ENCODE measurements around the gene ITGB1BP1. TPM values are rescaled to one million over a fixed set of nuclear protein-coding genes. Genes with fewer than 3 reads are reported as not detected.

ITGB1BP1 gene
- total and polyA plus RNA-seq, 4 donors = 52.7 to 148 (median 94.4) TPM

- no peaks in the 10 kb centered on the region for H3K27me3 ChIP-seq (ENCODE audit: control insufficient read depth, insufficient read depth, low read length)
- H3K4me3 ChIP-seq (ENCODE audit: low read depth, low read length) = no peak overlapping the region
- 96% methylated on average over 4 of the region's 6 CpGs for WGBS (ENCODE audit: insufficient coverage)
- peaks cover 14% of the 10 kb centered on the region for H3K4me1 ChIP-seq (ENCODE audit: control insufficient read depth, insufficient read depth, low read length)
- H3K9me3 ChIP-seq (ENCODE audit: control insufficient read depth, insufficient read depth, low read length) = no peaks in the 10 kb centered on the region
- H3K27ac ChIP-seq (ENCODE audit: low read depth, low read length) = no peak overlapping the region
- H3K36me3 ChIP-seq (ENCODE audit: control insufficient read depth, insufficient read depth, low read length) = peaks cover 57% of the 10 kb centered on the region
- DNase-seq (ENCODE audit: low read depth in 4 of 6, low spot score in 6 of 6) = no peak
Measured at GRCh38 chr2:9382604-9383235, 40.6 kb downstream of the ITGB1BP1 start.

GRCh38 chr2:9380702-9381628 is 42.4 kb downstream of the ITGB1BP1 start:
- H3K4me3 ChIP-seq (ENCODE audit: low read depth, low read length) = no peak overlapping the region
- H3K9me3 ChIP-seq (ENCODE audit: control insufficient read depth, insufficient read depth, low read length) = no peaks in the 10 kb centered on the region
- 85% methylated on average over 18 of the region's 18 CpGs for WGBS (ENCODE audit: insufficient coverage)
- H3K36me3 ChIP-seq (ENCODE audit: control insufficient read depth, insufficient read depth, low read length) = peaks cover 58% of the 10 kb centered on the region
- H3K27ac ChIP-seq (ENCODE audit: low read depth, low read length) = no peak overlapping the region
- peaks cover 14% of the 10 kb centered on the region for H3K4me1 ChIP-seq (ENCODE audit: control insufficient read depth, insufficient read depth, low read length)
- peak in 2 of 6 donors; percentile 26 to 67 for DNase-seq (ENCODE audit: low read depth in 4 of 6, low spot score in 6 of 6)
- H3K27me3 ChIP-seq (ENCODE audit: control insufficient read depth, insufficient read depth, low read length) = no peaks in the 10 kb centered on the region

GRCh38 chr2:9379391-9379755 is 44.0 kb downstream of the ITGB1BP1 start:
- Histone ChIP-seq H3K4me1 (ENCODE audit: control insufficient read depth, insufficient read depth, low read length) (peaks cover 14% of the 10 kb centered on the region), H3K27ac (ENCODE audit: low read depth, low read length) (no peak overlapping the region), H3K9me3 (ENCODE audit: control insufficient read depth, insufficient read depth, low read length) (no peaks in the 10 kb centered on the region), H3K27me3 (ENCODE audit: control insufficient read depth, insufficient read depth, low read length) (no peaks in the 10 kb centered on the region), H3K4me3 (ENCODE audit: low read depth, low read length) (no peak overlapping the region), H3K36me3 (ENCODE audit: control insufficient read depth, insufficient read depth, low read length) (peaks cover 58% of the 10 kb centered on the region)
- 100% methylated on average over 1 of the region's 5 CpGs for WGBS (ENCODE audit: insufficient coverage)
- DNase-seq (ENCODE audit: low read depth in 4 of 6, low spot score in 6 of 6) = no peak

GRCh38 chr2:9378433-9379390 is 44.6 kb downstream of the ITGB1BP1 start:
- Histone ChIP-seq H3K27me3 (ENCODE audit: control insufficient read depth, insufficient read depth, low read length) (no peaks in the 10 kb centered on the region), H3K4me3 (ENCODE audit: low read depth, low read length) (no peak overlapping the region), H3K36me3 (ENCODE audit: control insufficient read depth, insufficient read depth, low read length) (peaks cover 62% of the 10 kb centered on the region), H3K27ac (ENCODE audit: low read depth, low read length) (no peak overlapping the region), H3K4me1 (ENCODE audit: control insufficient read depth, insufficient read depth, low read length) (peaks cover 14% of the 10 kb centered on the region), H3K9me3 (ENCODE audit: control insufficient read depth, insufficient read depth, low read length) (no peaks in the 10 kb centered on the region)
- WGBS (ENCODE audit: insufficient coverage) = 82% methylated on average over 27 of the region's 30 CpGs
- peak in 2 of 6 donors; percentile 70 to 79 for DNase-seq (ENCODE audit: low read depth in 4 of 6, low spot score in 6 of 6)

GRCh38 chr2:9377461-9378097 is 45.7 kb downstream of the ITGB1BP1 start:
- Histone ChIP-seq H3K9me3 (ENCODE audit: control insufficient read depth, insufficient read depth, low read length) (no peaks in the 10 kb centered on the region), H3K27me3 (ENCODE audit: control insufficient read depth, insufficient read depth, low read length) (no peaks in the 10 kb centered on the region), H3K4me3 (ENCODE audit: low read depth, low read length) (no peak overlapping the region), H3K27ac (ENCODE audit: low read depth, low read length) (no peak overlapping the region), H3K4me1 (ENCODE audit: control insufficient read depth, insufficient read depth, low read length) (peaks cover 14% of the 10 kb centered on the region), H3K36me3 (ENCODE audit: control insufficient read depth, insufficient read depth, low read length) (peaks cover 70% of the 10 kb centered on the region)
- 65% methylated on average over 3 of the region's 9 CpGs for WGBS (ENCODE audit: insufficient coverage)
- no peak for DNase-seq (ENCODE audit: low read depth in 4 of 6, low spot score in 6 of 6)

GRCh38 chr2:9375857-9376428 is 47.4 kb downstream of the ITGB1BP1 start:
- Histone ChIP-seq H3K4me1 (ENCODE audit: control insufficient read depth, insufficient read depth, low read length) (peaks cover 11% of the 10 kb centered on the region), H3K27ac (ENCODE audit: low read depth, low read length) (no peak overlapping the region), H3K4me3 (ENCODE audit: low read depth, low read length) (no peak overlapping the region), H3K36me3 (ENCODE audit: control insufficient read depth, insufficient read depth, low read length) (peaks cover 70% of the 10 kb centered on the region), H3K27me3 (ENCODE audit: control insufficient read depth, insufficient read depth, low read length) (no peaks in the 10 kb centered on the region), H3K9me3 (ENCODE audit: control insufficient read depth, insufficient read depth, low read length) (no peaks in the 10 kb centered on the region)
- WGBS (ENCODE audit: insufficient coverage) = 98% methylated on average over 4 of the region's 4 CpGs
- no peak for DNase-seq (ENCODE audit: low read depth in 4 of 6, low spot score in 6 of 6)

GRCh38 chr2:9374071-9374730 is 49.1 kb downstream of the ITGB1BP1 start:
- DNase-seq (ENCODE audit: low read depth in 4 of 6, low spot score in 6 of 6) = no peak
- WGBS (ENCODE audit: insufficient coverage) = 93% methylated on average over 18 of the region's 18 CpGs

GRCh38 chr2:9373476-9373875 is 49.9 kb downstream of the ITGB1BP1 start:
- Histone ChIP-seq H3K9me3 (ENCODE audit: control insufficient read depth, insufficient read depth, low read length) (no peaks in the 10 kb centered on the region), H3K27ac (ENCODE audit: low read depth, low read length) (no peak overlapping the region), H3K27me3 (ENCODE audit: control insufficient read depth, insufficient read depth, low read length) (no peaks in the 10 kb centered on the region), H3K36me3 (ENCODE audit: control insufficient read depth, insufficient read depth, low read length) (peaks cover 63% of the 10 kb centered on the region), H3K4me3 (ENCODE audit: low read depth, low read length) (no peak overlapping the region), H3K4me1 (ENCODE audit: control insufficient read depth, insufficient read depth, low read length) (peaks cover 2% of the 10 kb centered on the region)
- 94% methylated on average over 6 of the region's 6 CpGs for WGBS (ENCODE audit: insufficient coverage)
- no peak for DNase-seq (ENCODE audit: low read depth in 4 of 6, low spot score in 6 of 6)

More at GRCh38 chr2:9374071-9374730, 49.1 kb downstream of the ITGB1BP1 start:
- Histone ChIP-seq H3K27ac (ENCODE audit: low read depth, low read length) (no peak overlapping the region), H3K36me3 (ENCODE audit: control insufficient read depth, insufficient read depth, low read length) (peaks cover 67% of the 10 kb centered on the region), H3K9me3 (ENCODE audit: control insufficient read depth, insufficient read depth, low read length) (no peaks in the 10 kb centered on the region), H3K4me3 (ENCODE audit: low read depth, low read length) (no peak overlapping the region), H3K27me3 (ENCODE audit: control insufficient read depth, insufficient read depth, low read length) (no peaks in the 10 kb centered on the region), H3K4me1 (ENCODE audit: control insufficient read depth, insufficient read depth, low read length) (peaks cover 7% of the 10 kb centered on the region)

All from spinal cord (tissue), 10 donors.